HG02970 (cell line): Measurements from ENCODE around the gene GARIN5B.

Source experiments
- ATAC-seq: cut with Tn5 transposase; IDR thresholded peaks from one replicate; pipeline ENCODE4 v1.9.1; 2021; ENCODE audit warnings: mild to moderate bottlenecking, moderate library complexity, moderate number of reproducible peaks; ENCODE audit not compliant: unreplicated experiment, low FRiP score

The GARIN5B gene

DNA sequence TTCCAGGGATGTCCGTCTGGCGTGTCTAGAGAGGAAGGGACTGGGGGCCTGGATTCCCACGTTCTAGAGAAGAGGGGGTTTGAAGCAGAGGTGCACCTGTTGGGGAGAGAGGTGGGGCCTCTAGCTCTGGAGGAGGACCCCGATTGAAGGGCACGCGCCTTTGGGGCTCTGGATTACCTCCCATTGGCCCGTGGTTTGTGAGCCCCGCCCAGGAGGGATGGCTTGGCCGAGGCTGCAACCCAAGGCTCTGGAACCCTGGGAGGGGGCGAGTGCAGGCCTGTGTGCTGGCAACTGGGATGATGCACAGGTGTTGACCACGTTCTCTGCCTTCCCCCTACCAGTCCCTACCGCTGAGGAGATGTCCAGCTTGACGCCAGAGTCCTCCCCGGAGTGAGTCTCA is 58.1 kb downstream of the GARIN5B start:
- ATAC-seq = no peak
